ENCODE measurements around the gene MSI2. TPM values are rescaled to one million over a fixed set of nuclear protein-coding genes. Genes with fewer than 3 reads are reported as not detected.
A peak's percentile ranks its signal among the peaks of the same experiment; 100 is the strongest.
"Not testable (repeated sequence)": the region's sequence is repeated elsewhere in the genome, so short reads cannot be mapped to it uniquely, and the experiment has no call there.

MSI2 gene
- total RNA-seq, 1 donor from 2014 or later = 33.8 TPM

GRCh38 chr17:57211543-57211942 lies 44.8 kb upstream of the MSI2 start:
- H3K4me3 ChIP-seq (ENCODE audit: low read depth, low read length) = no peak overlapping the region
- TF ChIP-seq, protein P1, sequence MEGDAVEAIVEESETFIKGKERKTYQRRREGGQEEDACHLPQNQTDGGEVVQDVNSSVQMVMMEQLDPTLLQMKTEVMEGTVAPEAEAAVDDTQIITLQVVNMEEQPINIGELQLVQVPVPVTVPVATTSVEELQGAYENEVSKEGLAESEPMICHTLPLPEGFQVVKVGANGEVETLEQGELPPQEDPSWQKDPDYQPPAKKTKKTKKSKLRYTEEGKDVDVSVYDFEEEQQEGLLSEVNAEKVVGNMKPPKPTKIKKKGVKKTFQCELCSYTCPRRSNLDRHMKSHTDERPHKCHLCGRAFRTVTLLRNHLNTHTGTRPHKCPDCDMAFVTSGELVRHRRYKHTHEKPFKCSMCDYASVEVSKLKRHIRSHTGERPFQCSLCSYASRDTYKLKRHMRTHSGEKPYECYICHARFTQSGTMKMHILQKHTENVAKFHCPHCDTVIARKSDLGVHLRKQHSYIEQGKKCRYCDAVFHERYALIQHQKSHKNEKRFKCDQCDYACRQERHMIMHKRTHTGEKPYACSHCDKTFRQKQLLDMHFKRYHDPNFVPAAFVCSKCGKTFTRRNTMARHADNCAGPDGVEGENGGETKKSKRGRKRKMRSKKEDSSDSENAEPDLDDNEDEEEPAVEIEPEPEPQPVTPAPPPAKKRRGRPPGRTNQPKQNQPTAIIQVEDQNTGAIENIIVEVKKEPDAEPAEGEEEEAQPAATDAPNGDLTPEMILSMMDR (IDR thresholded peaks at IDR 0.05; ENCODE audit: insufficient read depth, low read length, poor library complexity, severe bottlenecking) = no peak
- peak; percentile 38 for DNase-seq (ENCODE audit: low read depth)
- H3K27me3 ChIP-seq (ENCODE audit: control insufficient read depth, insufficient read depth, low read length) = no peaks in the 10 kb centered on the region
- no peaks in the 10 kb centered on the region for H3K36me3 ChIP-seq (ENCODE audit: control insufficient read depth, insufficient read depth, low read length)

DNA sequence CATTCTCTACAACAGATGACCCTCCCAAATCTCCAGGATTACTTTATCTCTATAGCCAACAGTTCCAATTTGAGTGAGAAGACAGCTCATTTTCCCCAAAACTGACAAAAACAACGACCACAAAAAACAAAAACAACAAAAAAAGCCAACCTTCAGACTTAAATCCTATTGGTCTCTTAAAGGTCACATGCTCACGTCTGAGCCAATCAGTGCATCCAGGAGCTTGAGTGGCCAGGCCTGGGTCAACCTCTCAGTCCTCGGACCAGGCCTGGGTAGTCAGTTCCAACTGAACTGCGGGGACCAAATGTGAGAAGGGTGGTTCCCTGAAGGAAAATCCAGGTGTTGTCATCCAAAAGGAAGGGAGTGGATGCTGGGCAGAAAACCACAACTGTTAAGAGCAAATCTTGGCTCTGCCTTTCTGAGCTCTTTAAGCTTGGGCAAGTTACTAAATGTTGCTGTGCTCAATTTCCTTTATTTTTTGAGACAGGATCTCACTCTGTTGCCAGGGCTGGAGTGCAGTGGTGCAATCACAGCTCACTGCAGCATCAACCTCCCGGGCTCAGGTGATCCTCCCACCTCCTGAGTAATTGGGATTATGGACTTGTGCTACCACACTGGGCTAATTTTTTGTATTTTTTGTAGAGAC lies 43.0 kb upstream of the MSI2 start:
- no peak for DNase-seq (ENCODE audit: low read depth)
- Histone ChIP-seq H3K36me3 (ENCODE audit: control insufficient read depth, insufficient read depth, low read length) (no peaks in the 10 kb centered on the region), H3K4me3 (ENCODE audit: low read depth, low read length) (no peak overlapping the region), H3K27me3 (ENCODE audit: control insufficient read depth, insufficient read depth, low read length) (no peaks in the 10 kb centered on the region)
- TF ChIP-seq, protein P1 (IDR thresholded peaks at IDR 0.05; ENCODE audit: insufficient read depth, low read length, poor library complexity, severe bottlenecking) = no peak

DNA sequence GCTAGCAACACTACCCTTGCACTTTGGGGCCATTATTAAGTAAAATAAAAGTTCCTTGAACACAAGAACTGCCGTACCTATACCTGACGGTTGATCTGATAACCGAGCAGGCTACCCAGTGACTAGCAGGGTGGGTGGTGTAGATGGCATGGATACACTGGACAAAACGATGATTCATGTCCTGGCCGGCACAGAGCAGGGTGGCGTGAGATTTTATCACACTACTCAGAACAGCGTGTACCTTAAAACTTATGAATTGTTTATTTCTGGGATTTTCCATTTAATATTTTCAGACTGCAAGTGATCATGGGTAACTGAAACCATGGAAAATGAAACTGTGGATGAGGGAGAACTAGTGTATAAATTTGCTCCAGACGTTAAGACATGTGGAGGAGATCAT lies 41.0 kb upstream of the MSI2 start:
- TF ChIP-seq, protein P1 (IDR thresholded peaks at IDR 0.05; ENCODE audit: insufficient read depth, low read length, poor library complexity, severe bottlenecking) = no peak
- Histone ChIP-seq H3K36me3 (ENCODE audit: control insufficient read depth, insufficient read depth, low read length) (no peaks in the 10 kb centered on the region), H3K4me3 (ENCODE audit: low read depth, low read length) (no peak overlapping the region), H3K27me3 (ENCODE audit: control insufficient read depth, insufficient read depth, low read length) (no peaks in the 10 kb centered on the region)
- DNase-seq (ENCODE audit: low read depth) = peak; percentile 26

GRCh38 chr17:57221366-57222350 lies 34.7 kb upstream of the MSI2 start:
- DNase-seq (ENCODE audit: low read depth) = no peak
- no peaks in the 10 kb centered on the region for H3K27me3 ChIP-seq (ENCODE audit: control insufficient read depth, insufficient read depth, low read length)
- TF ChIP-seq, protein P1 (IDR thresholded peaks at IDR 0.05; ENCODE audit: insufficient read depth, low read length, poor library complexity, severe bottlenecking) = no peak
- H3K4me3 ChIP-seq (ENCODE audit: low read depth, low read length) = no peak overlapping the region
- no peaks in the 10 kb centered on the region for H3K36me3 ChIP-seq (ENCODE audit: control insufficient read depth, insufficient read depth, low read length)

GRCh38 chr17:57222422-57222821 lies 33.9 kb upstream of the MSI2 start:
- H3K27me3 ChIP-seq (ENCODE audit: control insufficient read depth, insufficient read depth, low read length) = not testable (repeated sequence)

DNA sequence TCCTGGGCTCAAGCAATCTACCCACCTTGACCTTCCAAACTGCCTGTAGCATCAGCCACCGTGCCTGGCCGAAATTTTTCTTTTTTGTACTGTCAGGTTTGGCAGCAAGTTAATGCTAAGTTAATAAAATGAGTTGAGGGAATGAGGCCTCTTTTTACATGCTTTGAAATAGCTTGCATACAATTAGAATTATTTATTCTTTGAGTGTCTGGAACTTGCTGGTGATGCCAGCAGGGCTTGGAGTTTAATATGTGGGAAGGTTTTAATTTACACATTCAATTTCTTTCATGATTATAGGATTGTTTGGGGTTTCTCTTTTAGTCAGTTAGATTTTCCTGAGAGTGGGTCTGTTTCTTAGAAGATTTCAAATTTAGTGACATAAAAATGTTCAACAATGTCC lies 31.2 kb upstream of the MSI2 start:
- H3K36me3 ChIP-seq (ENCODE audit: control insufficient read depth, insufficient read depth, low read length) = no peaks in the 10 kb centered on the region
- DNase-seq (ENCODE audit: low read depth) = no peak
- no peaks in the 10 kb centered on the region for H3K27me3 ChIP-seq (ENCODE audit: control insufficient read depth, insufficient read depth, low read length)
- no peak overlapping the region for H3K4me3 ChIP-seq (ENCODE audit: low read depth, low read length)
- TF ChIP-seq, protein P1 (IDR thresholded peaks at IDR 0.05; ENCODE audit: insufficient read depth, low read length, poor library complexity, severe bottlenecking) = no peak

More at GRCh38 chr17:57222422-57222821, 33.9 kb upstream of the MSI2 start:
- not testable (repeated sequence) for DNase-seq (ENCODE audit: low read depth); H3K4me3 ChIP-seq (ENCODE audit: low read depth, low read length); H3K36me3 ChIP-seq (ENCODE audit: control insufficient read depth, insufficient read depth, low read length)
